Sciatic nerve (tissue), 2 donors: Measurements from ENCODE around the gene B3GALT5. TPM values are rescaled to one million over a fixed set of nuclear protein-coding genes. Genes with fewer than 3 reads are reported as not detected.
A peak's percentile ranks its signal among the peaks of the same experiment; 100 is the strongest.

ENCODE experiments used
- ATAC-seq: fragments of 200-7000 bp; cut with Tn5 transposase; one replicate; pipeline ENCODE4 v1.9.1; 2020; ENCODE audit warnings: mild to moderate bottlenecking, moderate library complexity
- DNase-seq: peaks from one replicate; pipeline ENCODE4 v3.0.0-alpha.2; 2020; ENCODE audit warnings: low spot score
- intact Hi-C: fragments of 100-400 bp; cut with DNase I; formaldehyde crosslinking; loops from one replicate; pipeline ENCODE4 v1.14.2; 2022
- total RNA-seq: library from RNA; stranded (reverse); fragmentation: NEBNext Ultra II Directional; extraction: Animal tissue kit (Norgen Biotek cat#: 25700); gene quantifications from one replicate; pipeline ENCODE4 v1.2.1, GENCODE V29; 2021
- donor health status: DM: no; HTN: no; CAD: no.
- donor health status: DM: no; HTN: no; CAD: no.

The B3GALT5 gene
- total RNA-seq, 1 donor from 2014 or later: not detected

- DNase-seq (no peak), ATAC-seq (peak; percentile 88)
- intact Hi-C loops: no loop called here
Measured at GRCh38 chr21:39660191-39660980, 47.6 kb downstream of the B3GALT5 start.

DNA sequence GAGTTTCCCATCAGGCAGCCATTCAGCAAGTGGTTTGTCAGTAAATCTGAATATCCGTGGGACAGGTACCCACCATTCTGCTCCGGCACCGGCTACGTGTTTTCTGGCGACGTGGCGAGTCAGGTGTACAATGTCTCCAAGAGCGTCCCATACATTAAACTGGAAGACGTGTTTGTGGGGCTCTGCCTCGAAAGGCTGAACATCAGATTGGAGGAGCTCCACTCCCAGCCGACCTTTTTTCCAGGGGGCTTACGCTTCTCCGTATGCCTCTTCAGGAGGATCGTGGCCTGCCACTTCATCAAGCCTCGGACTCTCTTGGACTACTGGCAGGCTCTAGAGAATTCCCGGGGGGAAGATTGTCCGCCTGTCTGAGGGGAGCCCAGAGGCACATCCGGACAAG, 48.4 kb downstream of the B3GALT5 start:
- no peak for ATAC-seq
- intact Hi-C loops: no loop called here
- no peak for DNase-seq

- intact Hi-C loops: no loop called here
- ATAC-seq (no peak), DNase-seq (no peak)
Measured at GRCh38 chr21:39661740-39662139, 49.0 kb downstream of the B3GALT5 start.

- DNase-seq: no peak
- intact Hi-C loops: no loop called here
- ATAC-seq: no peak
Measured at GRCh38 chr21:39662411-39662953, 49.7 kb downstream of the B3GALT5 start.

- ATAC-seq (no peak), DNase-seq (no peak)
- intact Hi-C loops: no loop called here
Measured at GRCh38 chr21:39663066-39663465, 50.3 kb downstream of the B3GALT5 start.

DNA sequence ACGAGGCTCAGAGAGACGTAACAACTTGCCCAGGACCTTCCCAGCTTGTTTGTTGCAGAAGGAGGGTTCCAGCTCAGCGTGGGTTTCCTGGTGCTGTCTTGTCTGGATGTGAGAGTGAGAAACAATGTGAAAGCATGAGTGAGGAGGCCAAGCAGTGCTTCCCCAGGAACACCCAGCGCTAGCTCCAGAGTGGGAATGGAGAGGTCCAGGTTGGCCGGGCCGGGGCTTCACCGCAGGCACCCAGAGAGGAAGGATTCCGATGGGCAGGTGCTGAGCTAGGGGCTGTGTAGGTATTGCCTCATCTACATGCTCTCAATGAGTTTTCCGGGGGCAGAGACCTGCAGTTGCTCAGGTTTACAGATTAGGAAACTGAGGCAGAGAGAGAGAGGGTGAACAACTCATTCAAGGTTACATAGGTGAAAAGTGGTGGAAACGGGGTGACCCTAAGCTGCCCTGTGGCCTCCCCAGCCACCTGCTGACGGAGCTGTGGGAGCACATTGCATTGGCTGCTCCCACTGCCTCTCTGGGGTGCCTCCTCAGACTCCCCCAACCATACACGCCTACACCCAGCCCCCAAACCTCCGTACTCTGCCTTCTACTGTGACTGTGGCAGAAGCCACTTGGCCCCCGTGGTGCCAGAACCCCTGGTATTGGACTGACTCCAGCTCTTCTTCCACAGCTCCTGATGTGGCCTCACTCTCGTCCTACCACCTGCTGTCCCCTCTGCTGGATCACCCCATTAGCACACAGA, 51.2 kb downstream of the B3GALT5 start:
- ATAC-seq: no peak

DNA sequence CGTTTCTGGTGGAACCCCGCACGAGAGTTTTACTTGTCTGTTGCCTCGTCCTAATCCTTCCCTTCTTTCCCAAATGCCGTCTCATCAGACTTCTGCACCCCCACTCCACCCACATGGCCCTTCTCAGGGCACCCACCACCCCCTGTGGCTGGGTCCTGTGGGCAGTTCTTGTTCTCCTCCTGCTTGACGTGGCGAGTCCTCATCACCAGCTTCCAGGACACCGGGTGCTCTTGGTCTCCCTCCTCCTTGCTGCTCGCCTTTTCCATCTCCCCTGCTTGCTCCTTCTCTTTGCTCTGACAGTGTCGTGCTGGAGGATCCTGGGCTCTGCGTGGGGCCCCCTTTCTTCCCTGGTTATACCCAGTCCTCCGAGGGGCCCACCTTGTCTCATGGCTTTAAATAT, 51.8 kb downstream of the B3GALT5 start:
- intact Hi-C loops: no loop called here
- DNase-seq (no peak), ATAC-seq (no peak)

More for the DNA sequence above, 51.2 kb downstream of the B3GALT5 start:
- intact Hi-C loops: no loop called here
- DNase-seq: no peak

GRCh38 chr21:39666026-39666425, 53.3 kb downstream of the B3GALT5 start:
- no peak for DNase-seq
- intact Hi-C loops: no loop called here
- ATAC-seq: no peak

DNA sequence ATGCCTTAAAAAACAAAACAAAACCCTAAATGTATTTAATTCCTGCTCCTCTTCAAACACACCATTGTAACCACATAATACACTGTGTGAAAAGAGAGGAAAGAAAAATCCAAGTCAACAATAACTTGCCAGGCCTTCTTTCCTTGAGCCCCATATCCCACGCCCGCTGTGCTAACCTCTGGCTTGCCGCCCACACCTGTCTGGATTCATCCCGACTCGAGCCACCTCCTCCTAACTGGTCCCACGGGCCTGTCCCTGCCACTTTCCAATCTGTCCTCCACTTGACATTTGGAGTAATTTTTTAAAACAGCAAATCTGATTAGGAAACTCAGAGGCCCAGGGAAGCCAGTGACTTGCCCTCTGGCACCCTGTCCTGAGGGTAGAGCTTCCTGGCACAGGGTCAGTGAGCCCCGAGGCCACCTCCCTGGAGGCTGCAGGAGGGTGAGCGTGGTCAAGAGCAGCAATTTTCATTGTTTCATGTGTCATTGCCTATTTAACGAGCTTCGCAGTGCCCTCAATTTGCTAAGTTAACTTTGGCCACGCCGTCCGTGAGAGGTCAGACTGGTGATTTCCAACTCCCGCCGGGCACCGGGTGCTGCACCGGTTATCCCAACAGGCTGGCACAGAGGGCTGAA, 54.1 kb downstream of the B3GALT5 start:
- intact Hi-C loops: no loop called here
- peak; percentile 21 for ATAC-seq

GRCh38 chr21:39667353-39667891, 54.7 kb downstream of the B3GALT5 start:
- ATAC-seq (peak; percentile 59), DNase-seq (no peak)
- intact Hi-C loops: no loop called here

More for the DNA sequence above, 54.1 kb downstream of the B3GALT5 start:
- DNase-seq: no peak

- DNase-seq (no peak), ATAC-seq (no peak)
- intact Hi-C loops: no loop called here
Measured at GRCh38 chr21:39668369-39668768, 55.6 kb downstream of the B3GALT5 start.

- intact Hi-C loops: no loop called here
- DNase-seq: no peak
- no peak for ATAC-seq
Measured at GRCh38 chr21:39669485-39669884, 56.7 kb downstream of the B3GALT5 start.

- intact Hi-C loops: no loop called here
- no peak for DNase-seq
- no peak for ATAC-seq
Measured at GRCh38 chr21:39669976-39670661, 57.4 kb downstream of the B3GALT5 start.

GRCh38 chr21:39670701-39671100, 58.0 kb downstream of the B3GALT5 start:
- no peak for ATAC-seq
- DNase-seq: no peak
- intact Hi-C loops: no loop called here

DNA sequence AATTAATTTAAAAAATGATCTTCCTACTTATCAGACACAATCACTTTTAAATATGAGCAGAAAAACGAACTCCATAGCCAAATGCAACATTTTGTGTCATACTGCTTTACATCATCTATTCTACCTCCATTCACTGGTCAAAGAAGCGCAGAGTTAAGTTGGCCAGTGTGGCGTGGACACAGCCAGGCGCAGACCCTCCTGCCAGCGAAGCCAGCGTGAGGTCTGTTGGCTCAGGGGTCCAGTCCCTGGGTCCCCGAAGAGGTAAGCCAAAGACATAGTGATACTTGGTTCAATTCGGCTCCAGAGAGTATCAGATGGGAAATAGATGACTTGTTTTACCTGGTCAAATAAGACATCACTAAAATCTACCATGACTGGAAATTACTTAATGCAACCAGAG, 59.2 kb downstream of the B3GALT5 start:
- DNase-seq: no peak
- no peak for ATAC-seq
- intact Hi-C loops: no loop called here

DNA sequence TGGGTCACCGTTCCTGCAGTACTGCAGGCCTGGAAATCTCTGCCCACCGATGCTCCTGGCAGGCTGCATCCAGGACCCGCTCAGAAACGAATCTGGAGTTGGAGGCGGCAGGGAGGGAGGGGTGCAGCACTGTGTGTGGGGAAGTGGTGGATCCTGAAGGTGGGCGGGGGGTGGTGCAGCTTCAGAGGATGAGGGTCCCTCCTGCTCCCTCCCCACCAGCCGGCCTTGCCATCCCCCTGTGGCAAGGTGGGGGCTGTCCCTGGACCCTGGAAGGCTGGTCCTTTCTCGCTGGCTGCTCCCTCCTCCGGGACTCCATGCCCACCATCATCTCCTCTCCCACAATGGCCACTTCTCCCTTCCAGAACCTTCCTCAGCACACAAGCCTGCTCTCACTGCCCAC, 60.4 kb downstream of the B3GALT5 start:
- ATAC-seq: no peak
- intact Hi-C loops: no loop called here
- DNase-seq: no peak

- ATAC-seq (no peak), DNase-seq (no peak)
- intact Hi-C loops: no loop called here
Measured at GRCh38 chr21:39673736-39674135, 61.0 kb downstream of the B3GALT5 start.

DNA sequence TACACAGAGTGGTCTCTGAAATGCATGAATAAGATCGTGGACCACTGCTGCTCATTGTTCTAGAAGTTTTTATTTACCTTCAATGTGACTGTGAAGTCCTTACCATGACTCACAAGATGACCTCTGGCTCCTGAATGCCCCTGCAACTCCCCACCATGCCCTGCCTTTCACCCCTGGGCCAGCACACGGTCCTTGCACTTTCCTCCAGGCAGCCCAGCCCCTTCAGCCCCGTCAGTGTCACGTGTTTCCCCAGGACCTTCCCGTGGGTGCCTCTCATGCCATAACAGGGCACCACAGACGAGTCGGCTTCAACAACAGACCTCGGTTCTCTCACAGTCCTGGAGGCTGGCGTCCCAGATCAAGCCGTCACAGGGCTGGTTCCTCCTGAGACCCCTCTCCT, 62.1 kb downstream of the B3GALT5 start:
- intact Hi-C loops: no loop called here
- ATAC-seq (no peak), DNase-seq (no peak)

DNA sequence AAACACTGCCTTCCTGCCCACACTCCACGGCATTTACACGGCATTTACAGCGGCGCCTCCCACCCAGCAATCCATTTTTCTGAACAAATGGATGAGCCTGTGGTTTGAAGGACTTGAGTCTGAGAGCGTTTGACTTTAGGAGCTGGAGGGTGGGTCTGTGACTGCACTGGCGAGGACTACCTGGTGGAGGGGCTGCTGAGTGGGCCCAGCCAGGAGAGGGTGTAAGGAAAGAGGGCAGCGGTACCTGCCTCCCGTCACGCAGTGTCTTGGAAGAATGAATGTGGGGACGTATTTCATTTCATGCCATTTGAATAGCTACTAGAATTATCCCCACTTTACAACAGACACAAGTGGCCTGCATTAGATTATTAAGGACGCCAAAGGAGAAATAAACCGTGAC, 62.9 kb downstream of the B3GALT5 start:
- ATAC-seq (no peak), DNase-seq (no peak)
- intact Hi-C loops: no loop called here
